Amniotic epithelial cell (primary cell): ENCODE results near the gene MET.
A peak's percentile ranks its signal among the peaks of the same experiment; 100 is the strongest.
"Not testable (repeated sequence)": the region's sequence is repeated elsewhere in the genome, so short reads cannot be mapped to it uniquely, and the experiment has no call there.

Source experiments
- DNase-seq: peaks from one replicate; pipeline ENCODE4 v3.0.0-alpha.2; 2010; ENCODE audit warnings: low read depth

The MET gene

GRCh38 chr7:116728413-116728812 is 56.4 kb downstream of the MET start:
- DNase-seq, result no peak

DNA sequence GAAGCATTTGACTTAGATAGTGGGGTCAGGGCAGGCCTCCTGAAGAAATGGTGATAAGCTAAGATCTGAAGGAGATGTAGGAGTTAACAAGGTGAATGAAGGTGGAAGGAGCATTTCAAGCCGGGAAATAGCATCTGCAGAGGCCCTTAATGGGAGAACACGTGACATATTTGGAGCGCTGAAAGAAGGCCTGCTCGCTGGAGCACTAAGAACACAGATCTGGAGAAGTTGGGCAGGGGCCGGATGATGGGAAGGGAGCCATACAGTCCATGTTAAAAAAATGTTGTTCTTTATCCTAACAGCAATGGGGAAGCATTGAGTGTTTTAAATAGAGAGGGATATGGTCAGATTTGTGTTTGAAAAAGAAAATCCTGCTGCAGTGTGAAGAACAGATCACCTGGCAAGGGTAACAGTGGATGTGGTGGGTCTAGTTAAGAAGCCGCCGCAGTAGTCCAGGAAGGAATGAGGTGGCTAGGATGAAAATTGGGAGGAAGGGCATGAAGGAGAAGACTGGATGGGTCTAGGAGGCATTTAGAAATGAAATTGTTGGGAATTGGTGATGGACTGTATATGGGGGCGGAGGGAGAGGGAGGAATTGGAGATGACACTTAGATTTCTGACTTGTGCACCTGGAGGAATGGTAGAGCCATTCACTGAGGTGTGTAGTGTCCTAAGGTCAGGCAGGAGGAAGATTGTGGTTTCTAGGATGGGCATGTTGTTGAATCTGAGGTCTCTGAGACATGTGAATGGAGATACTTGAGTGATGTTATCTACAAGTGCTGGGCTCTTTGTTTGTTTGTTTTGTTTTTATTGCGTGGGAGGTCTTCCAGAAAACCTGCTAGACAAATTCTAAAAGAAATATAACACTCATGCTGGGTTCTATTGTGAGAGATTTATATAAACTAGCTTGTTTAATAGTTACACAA is 58.4 kb downstream of the MET start:
- DNase-seq, result no peak

GRCh38 chr7:116731023-116731395 is 59.0 kb downstream of the MET start:
- DNase-seq, result no peak

DNA sequence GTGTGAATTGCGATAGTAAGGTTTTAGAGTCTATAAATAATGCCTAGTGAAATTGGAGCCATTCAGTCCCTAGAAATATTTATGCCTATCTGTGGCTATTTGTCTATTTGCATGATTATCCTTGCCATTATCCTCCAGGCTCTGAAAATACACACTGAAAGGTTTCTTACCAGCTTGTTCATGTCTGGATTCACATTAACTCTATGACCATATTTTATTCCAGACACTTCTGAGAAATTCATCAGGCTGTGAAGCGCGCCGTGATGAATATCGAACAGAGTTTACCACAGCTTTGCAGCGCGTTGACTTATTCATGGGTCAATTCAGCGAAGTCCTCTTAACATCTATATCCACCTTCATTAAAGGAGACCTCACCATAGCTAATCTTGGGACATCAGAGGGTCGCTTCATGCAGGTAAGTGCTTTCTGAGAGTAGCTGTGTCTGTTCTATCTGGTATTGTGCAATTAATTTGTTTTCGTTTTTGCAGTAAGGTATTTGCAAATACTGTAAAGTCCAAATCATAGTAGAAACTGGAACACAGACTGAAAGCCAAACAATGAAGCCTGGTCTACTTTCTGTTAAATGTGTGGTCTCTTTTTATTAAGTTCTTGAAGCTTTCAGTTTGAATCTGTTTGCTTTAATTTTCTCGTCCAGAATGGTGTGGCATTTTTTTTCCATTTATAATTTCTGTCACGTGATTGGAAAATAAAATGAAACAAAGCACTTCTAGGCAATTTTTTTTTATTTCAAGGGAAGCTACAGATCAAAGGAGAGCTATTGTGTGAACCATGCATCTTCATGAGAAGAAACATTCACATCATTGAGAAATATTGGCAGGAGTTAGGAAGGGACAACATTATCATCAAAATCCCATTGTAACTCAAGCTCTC is 59.7 kb downstream of the MET start:
- no peak for DNase-seq

GRCh38 chr7:116732788-116733694 is 61.0 kb downstream of the MET start:
- no peak for DNase-seq

DNA sequence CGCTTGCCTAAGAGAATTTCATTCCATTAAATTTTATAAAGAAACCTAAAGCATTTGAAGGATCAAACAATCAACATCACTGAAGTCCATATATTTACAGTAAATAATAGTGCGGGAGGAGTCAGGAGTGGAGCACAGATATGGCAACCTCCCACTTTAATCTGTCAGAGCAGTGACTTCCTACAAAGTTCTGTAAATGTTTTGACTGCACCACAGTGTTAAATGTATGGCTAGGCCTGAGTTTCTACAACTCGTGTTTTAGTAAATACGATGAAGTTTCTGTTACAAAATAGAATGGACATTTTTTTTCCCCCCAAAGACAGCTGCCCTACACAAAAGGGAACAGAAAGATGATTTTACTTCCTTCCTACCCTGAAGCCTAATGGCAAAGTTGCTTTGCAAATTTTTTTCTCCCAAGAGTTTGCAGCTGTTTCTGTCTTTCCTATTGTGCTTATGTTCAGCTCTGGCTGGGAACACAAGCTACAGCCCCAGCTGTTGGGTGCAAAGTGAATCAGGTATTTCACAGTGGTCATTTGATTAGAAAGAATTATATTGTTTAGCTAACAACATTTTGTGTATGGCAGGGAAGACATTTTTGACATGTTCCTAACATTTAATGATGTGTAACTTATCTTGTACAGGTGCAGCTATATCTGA is 62.1 kb downstream of the MET start:
- no peak for DNase-seq

DNA sequence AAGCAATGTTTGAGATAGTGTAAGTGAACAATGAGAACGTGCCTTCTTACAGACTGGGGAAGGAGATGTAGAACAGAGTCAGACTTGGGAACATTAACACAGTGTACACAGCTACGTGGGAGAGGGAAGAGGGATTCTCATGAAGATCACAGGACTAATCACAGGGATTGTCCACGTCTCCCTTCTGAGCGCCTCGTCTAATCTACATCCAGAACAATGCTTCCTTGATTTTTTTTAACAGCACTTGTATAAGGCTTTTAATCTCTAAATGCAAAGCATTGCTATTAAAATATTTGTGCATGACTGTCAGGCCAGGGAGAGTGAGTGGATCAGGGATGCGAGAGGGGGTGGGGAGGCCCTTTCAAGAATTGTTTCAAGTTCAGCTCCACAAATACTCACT is 62.7 kb downstream of the MET start:
- no peak for DNase-seq

DNA sequence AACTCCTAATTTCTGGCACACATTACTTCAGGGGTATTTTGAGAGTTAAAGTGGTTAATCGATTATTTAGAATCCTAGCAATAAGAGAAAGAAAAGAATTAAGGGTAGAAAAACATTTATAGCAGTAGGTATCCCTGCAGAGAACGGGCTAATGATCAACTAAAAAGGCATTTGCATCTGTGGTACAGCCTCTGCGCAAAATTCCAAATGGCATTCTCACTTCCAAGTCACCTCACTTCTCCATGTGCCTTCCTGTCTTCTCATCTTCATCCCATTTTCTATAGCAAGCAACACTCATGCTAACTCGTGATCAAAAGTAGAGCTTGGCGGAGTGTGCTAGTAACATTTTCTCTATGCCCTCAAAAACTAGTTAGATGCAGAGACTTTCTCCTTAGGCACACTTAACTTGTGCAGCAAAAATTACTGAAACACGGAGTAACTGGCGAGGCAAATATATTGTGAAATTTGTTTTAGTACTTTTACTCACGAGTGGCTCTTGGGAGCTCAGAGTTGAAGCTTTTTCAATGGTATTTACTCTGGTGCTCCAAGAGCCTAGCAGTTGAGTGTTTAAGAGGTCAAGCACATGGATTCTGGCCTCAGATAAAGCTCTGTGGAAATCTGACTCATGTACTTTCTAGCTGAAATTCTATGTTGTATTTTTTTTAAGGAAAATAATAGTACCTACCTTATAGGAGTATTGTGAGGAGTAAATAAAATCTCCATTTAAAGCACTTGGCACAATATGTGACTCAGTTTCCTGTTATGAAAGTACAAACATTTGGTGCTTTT is 65.1 kb downstream of the MET start:
- DNase-seq, result peak; percentile 82

- DNase-seq, result no peak
These were observed 66.4 kb downstream of the MET start for GRCh38 chr7:116738378-116738777.

DNA sequence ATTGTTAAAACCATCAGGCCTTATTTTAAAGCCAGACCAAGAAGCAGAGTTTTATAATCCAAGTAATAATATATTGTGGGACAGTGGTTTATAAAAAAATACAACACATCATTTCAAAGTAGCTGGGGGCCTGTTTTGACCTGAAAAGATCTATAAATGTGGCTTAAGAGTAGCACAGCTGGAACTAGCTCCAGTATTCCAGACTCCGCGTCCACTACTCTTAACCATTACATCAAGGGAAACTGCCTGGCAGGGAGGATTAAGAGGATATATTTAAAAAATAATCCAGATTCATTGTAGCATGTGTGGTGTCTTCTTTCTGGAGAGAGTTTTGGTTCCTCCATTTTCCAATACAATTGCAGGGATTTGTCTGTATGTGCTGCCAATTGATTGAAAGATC is 67.3 kb downstream of the MET start:
- DNase-seq, result no peak

GRCh38 chr7:116740231-116740630 is 68.2 kb downstream of the MET start:
- no peak for DNase-seq

- no peak for DNase-seq
These were observed 68.9 kb downstream of the MET start for GRCh38 chr7:116740755-116741462.

- no peak for DNase-seq
These were observed 69.8 kb downstream of the MET start for GRCh38 chr7:116741625-116742316.

DNA sequence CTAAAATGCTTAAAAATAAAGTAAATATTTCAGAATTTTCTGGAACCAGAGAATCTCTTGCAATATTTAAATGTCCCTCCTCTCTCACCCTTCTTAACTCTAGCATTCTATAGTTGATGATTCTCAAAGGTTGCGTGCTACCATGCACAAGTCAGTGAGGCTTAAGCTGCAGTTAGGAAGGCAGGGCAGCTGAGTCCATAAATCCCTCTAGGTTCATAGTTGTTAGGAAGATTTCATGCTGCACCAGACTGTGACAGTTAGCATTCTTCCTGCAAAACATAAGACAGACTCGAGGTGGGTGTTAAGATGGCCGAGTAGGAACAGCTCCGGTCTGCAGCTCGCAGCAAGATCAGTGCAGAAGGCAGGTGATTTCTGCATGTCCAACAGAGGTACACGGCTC is 70.6 kb downstream of the MET start:
- no peak for DNase-seq

GRCh38 chr7:116743835-116744234 is 71.8 kb downstream of the MET start:
- DNase-seq, result not testable (repeated sequence)

DNA sequence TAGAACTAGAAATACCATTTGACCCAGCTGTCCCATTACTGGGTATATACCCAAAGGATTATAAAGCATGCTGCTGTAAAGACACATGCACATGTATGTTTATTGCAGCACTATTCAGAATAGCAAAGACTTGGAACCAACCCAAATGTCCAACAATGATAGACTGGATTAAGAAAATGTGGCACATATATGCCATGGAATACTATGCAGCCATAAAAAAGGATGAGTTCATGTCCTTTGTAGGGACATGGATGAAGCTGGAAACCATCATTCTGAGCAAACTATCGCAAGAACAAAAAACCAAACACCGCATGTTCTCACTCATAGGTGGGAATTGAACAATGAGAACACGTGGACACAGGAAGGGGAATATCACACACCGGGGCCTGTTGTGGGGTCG is 74.4 kb downstream of the MET start:
- DNase-seq, result not testable (repeated sequence)

DNA sequence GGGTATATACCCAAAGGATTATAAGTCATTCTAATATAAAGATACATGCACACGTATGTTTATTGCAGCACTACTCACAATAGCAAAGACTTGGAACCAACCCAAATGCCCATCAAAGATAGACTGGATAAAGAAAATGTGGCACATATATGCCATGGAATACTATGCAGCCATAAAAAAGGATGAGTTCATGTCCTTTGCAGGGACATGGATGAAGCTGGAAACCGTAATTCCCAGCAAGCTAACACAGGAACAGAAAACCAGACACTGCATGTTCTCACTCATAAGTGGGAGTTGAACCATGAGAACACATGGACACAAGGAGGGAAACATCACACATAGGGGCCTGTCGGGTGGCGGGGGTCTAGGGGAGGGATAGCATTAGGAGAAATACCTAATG is 79.1 kb downstream of the MET start:
- not testable (repeated sequence) for DNase-seq

- DNase-seq, result no peak
These were observed 80.5 kb downstream of the MET start for GRCh38 chr7:116752305-116753074.

DNA sequence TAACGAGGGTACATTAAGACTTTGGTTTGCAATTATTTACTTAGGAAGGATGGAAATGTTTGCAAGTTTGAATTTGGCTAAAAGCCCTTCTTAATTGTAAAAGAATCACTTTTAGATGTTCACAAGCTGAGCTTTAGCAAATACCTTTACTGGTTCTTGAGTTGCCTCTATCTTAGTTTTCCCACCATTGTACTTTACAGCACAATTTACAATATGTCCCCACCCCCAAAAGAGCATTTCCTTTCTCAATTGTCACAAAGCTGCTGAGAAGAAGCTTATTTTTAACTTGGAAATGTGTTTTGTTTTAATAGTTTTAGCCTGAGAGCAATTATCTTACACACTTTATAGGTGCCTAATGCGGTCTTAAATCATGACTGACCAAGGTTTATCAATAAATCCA is 81.1 kb downstream of the MET start:
- DNase-seq, result no peak
